Mucosa of stomach (tissue), 1 donor: ENCODE results near the gene WDFY3.
"Not testable (repeated sequence)": the region's sequence is repeated elsewhere in the genome, so short reads cannot be mapped to it uniquely, and the experiment has no call there.

Experiments
- H3K27me3 ChIP-seq: one replicate; pipeline ENCODE4 v1.7.0; 2013; ENCODE audit warnings: mild to moderate bottlenecking, low read length; ENCODE audit not compliant: control insufficient read depth, insufficient read depth
- H3K36me3 ChIP-seq: one replicate; pipeline ENCODE4 v1.7.0; 2013; ENCODE audit warnings: low read length; ENCODE audit not compliant: control insufficient read depth, insufficient read depth
- H3K4me1 ChIP-seq: one replicate; pipeline ENCODE4 v1.7.0; 2013; ENCODE audit warnings: mild to moderate bottlenecking, low read length; ENCODE audit not compliant: control insufficient read depth, insufficient read depth
- H3K4me3 ChIP-seq: one replicate; pipeline ENCODE4 v1.7.0; 2013; ENCODE audit warnings: low read length
- H3K9ac ChIP-seq: one replicate; pipeline ENCODE4 v1.7.0; 2013; ENCODE audit warnings: mild to moderate bottlenecking, low read length, moderate library complexity
- H3K9me3 ChIP-seq: one replicate; pipeline ENCODE4 v1.7.0; 2013; ENCODE audit warnings: mild to moderate bottlenecking, low read length, moderate library complexity; ENCODE audit not compliant: control insufficient read depth
- donor health status: Pancreatic carcinoma.

WDFY3 gene

DNA sequence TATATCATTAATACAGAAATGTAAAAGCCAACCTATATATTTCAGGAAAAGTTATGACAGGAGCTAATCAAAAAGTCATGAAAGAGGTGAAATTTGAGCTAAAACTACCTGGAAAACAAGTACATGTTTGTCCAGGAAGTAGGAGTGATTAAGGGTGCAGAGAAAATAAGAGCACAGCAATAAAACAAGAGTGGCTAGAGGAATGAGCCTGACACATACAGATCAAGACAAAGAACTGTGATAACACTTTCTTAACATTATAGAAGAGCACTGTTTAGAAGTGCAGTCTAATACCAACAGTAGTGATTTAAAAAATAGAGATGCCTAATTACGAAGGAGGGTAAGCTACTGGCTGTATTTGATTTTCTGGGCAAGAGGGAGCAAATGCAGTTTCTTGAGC is 125.1 kb downstream of the WDFY3 start:
- no peaks in the 10 kb centered on the region for H3K4me1 ChIP-seq
- no peaks in the 10 kb centered on the region for H3K9me3 ChIP-seq
- no peaks in the 10 kb centered on the region for H3K36me3 ChIP-seq

DNA sequence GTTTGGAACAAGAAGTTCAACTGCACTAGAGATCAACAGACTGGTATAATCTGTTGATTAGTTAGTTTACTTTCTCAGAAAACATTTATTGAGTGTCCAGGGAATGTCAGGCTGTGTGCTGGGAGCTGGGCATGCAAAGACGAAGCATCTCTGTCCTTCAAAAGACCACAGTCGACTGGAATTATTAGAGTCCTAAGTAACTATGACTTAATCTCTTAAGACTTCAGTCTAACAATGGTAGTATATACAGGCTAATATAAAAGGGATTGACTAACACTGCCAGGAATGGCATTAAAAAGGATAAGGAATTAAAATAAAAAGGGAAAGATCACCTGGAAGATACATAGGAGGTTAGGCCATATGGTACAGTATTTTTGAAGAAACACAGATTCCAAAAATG is 128.7 kb downstream of the WDFY3 start:
- H3K9ac ChIP-seq = no peak overlapping the region
- no peaks in the 10 kb centered on the region for H3K27me3 ChIP-seq
- no peaks in the 10 kb centered on the region for H3K9me3 ChIP-seq
- no peak overlapping the region for H3K4me3 ChIP-seq
- H3K36me3 ChIP-seq = no peaks in the 10 kb centered on the region
- H3K4me1 ChIP-seq = no peaks in the 10 kb centered on the region

More for the DNA sequence above, 125.1 kb downstream of the WDFY3 start:
- H3K9ac ChIP-seq = no peak overlapping the region
- H3K4me3 ChIP-seq = no peak overlapping the region
- no peaks in the 10 kb centered on the region for H3K27me3 ChIP-seq

DNA sequence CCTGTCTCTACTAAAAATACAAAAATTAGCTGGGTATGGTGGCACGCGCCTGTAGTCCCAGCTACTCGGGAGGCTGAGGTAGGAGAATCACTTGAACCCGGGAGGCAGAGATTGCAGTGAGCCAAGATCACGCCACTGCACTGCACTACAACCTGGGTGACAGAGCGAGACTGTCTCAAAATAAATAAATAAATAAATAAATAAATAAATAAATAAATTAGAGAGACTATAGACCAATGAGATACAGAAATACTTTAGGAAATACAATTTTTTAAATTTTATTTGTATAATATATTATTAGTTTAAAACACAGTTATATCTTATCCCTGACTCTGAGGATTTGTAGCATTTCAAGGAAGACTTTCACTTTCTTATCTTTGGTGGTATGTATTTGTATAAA is 136.9 kb downstream of the WDFY3 start:
- H3K36me3 ChIP-seq = not testable (repeated sequence)

GRCh38 chr4:84826681-84827080 is 139.8 kb downstream of the WDFY3 start:
- H3K36me3 ChIP-seq = no peaks in the 10 kb centered on the region
- no peak overlapping the region for H3K4me3 ChIP-seq
- no peaks in the 10 kb centered on the region for H3K27me3 ChIP-seq
- H3K9ac ChIP-seq = no peak overlapping the region
- H3K9me3 ChIP-seq = no peaks in the 10 kb centered on the region
- no peaks in the 10 kb centered on the region for H3K4me1 ChIP-seq

More for the DNA sequence above, 136.9 kb downstream of the WDFY3 start:
- not testable (repeated sequence) for H3K4me3 ChIP-seq, H3K4me1 ChIP-seq, H3K9me3 ChIP-seq, H3K9ac ChIP-seq, H3K27me3 ChIP-seq

DNA sequence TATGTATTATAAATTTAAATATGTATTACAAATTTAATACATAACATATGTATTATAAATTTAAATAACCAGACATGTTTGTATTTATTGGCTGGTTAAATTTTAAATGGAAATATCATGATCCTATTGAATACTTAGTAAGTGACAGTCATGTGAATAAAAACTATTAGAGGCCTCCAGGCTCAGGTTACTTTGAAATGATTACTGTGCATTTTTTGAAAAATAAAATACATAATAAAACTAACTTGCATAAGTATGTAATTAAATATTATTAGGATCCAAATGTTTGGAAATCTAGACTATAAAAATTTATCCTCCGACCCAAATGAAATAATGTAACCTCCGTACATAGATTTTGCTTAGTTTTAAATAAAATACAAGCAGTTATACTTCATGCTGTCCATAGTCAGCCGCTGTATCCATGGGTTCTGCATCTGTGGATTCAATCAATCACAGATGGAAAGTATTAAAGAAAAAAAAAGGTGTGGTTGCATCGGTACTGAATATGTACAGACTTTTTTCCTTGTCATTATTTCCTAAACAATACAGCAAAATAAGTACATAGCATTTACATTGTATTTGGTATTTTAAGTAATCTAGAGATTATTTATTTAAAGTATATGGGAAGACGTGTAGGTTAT is 140.7 kb downstream of the WDFY3 start:
- Histone ChIP-seq H3K4me1 (no peaks in the 10 kb centered on the region), H3K9me3 (no peaks in the 10 kb centered on the region), H3K4me3 (no peak overlapping the region), H3K27me3 (no peaks in the 10 kb centered on the region), H3K36me3 (no peaks in the 10 kb centered on the region), H3K9ac (no peak overlapping the region)

DNA sequence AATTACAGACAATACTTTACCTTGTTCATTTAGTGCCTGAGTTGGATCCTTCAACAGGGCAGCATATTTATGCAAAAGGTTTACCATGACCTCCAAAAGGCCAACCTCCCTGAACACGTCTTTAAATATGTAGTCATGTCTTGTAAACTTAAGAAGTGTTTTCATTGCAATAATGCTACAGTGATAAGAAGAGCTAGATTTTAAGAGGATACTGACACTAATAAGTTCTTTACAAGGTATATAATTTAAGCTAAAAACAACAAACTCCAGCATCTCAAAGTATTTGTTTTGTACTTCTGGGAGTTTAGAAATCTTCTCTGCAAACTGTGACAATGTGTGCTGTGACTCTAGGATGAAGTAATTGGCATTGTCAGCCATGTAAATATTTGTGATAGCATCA is 145.4 kb downstream of the WDFY3 start:
- Histone ChIP-seq H3K27me3 (no peaks in the 10 kb centered on the region), H3K4me3 (no peak overlapping the region), H3K9me3 (no peaks in the 10 kb centered on the region), H3K9ac (no peak overlapping the region), H3K4me1 (no peaks in the 10 kb centered on the region), H3K36me3 (no peaks in the 10 kb centered on the region)

- Histone ChIP-seq H3K4me1 (no peaks in the 10 kb centered on the region), H3K36me3 (no peaks in the 10 kb centered on the region), H3K4me3 (no peak overlapping the region), H3K9me3 (no peaks in the 10 kb centered on the region), H3K27me3 (no peaks in the 10 kb centered on the region), H3K9ac (no peak overlapping the region)
Observed at GRCh38 chr4:84814094-84814750, 152.3 kb downstream of the WDFY3 start.

DNA sequence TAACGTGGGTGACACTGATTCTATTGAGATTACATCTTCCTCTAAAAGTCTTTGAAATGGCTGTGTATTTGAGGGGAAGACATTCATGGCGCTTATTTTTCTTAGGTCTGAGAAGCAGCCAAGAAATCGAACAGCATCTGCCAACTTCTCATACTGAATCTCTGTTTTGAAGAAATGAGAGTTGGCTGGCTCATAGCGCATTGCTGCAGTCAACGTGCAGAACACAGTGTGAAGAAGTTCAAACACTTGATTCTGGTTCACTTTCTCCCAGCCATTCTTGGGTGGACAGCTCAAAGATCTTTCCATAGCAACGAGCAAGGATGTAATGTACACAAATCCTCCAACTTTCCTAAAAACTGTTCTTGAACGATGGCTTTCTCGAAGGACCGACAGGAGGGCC is 156.5 kb downstream of the WDFY3 start:
- Histone ChIP-seq H3K4me1 (no peaks in the 10 kb centered on the region), H3K9me3 (no peaks in the 10 kb centered on the region), H3K9ac (no peak overlapping the region), H3K27me3 (no peaks in the 10 kb centered on the region), H3K36me3 (no peaks in the 10 kb centered on the region), H3K4me3 (no peak overlapping the region)

- no peaks in the 10 kb centered on the region for H3K36me3 ChIP-seq
- no peak overlapping the region for H3K4me3 ChIP-seq
- no peak overlapping the region for H3K9ac ChIP-seq
- no peaks in the 10 kb centered on the region for H3K27me3 ChIP-seq
- no peaks in the 10 kb centered on the region for H3K4me1 ChIP-seq
- no peaks in the 10 kb centered on the region for H3K9me3 ChIP-seq
Observed at GRCh38 chr4:84808332-84808731, 158.2 kb downstream of the WDFY3 start.

- H3K9me3 ChIP-seq, H3K4me1 ChIP-seq, H3K9ac ChIP-seq, H3K4me3 ChIP-seq, H3K27me3 ChIP-seq, H3K36me3 ChIP-seq: not testable (repeated sequence)
Observed at GRCh38 chr4:84806541-84806940, 159.9 kb downstream of the WDFY3 start.

DNA sequence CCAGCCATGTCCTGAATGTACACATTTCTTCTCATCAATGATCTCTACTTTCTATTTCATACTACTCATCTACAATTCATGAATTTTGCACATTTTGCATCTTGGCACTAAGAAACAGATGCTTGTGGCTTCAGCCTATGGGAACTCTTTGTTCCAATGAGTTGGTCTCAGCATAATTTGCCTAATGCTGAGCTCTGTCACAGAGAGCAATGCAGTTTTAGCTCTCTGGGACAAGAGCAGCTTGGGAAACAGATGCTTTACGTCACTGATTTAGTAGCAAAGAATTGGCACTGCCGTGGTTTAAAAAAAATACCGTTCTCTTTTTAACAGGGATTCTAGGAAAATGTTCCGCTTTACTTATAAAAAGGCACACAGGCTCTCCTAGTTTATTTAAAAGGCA is 162.4 kb downstream of the WDFY3 start:
- Histone ChIP-seq H3K36me3 (no peaks in the 10 kb centered on the region), H3K4me3 (no peak overlapping the region), H3K9ac (no peak overlapping the region), H3K9me3 (no peaks in the 10 kb centered on the region), H3K4me1 (no peaks in the 10 kb centered on the region), H3K27me3 (no peaks in the 10 kb centered on the region)

GRCh38 chr4:84803720-84804119 is 162.8 kb downstream of the WDFY3 start:
- H3K9me3 ChIP-seq = no peaks in the 10 kb centered on the region
- no peak overlapping the region for H3K9ac ChIP-seq
- no peaks in the 10 kb centered on the region for H3K27me3 ChIP-seq
- H3K4me1 ChIP-seq = no peaks in the 10 kb centered on the region
- no peak overlapping the region for H3K4me3 ChIP-seq
- no peaks in the 10 kb centered on the region for H3K36me3 ChIP-seq

GRCh38 chr4:84803116-84803515 is 163.4 kb downstream of the WDFY3 start:
- H3K36me3 ChIP-seq = no peaks in the 10 kb centered on the region
- no peak overlapping the region for H3K4me3 ChIP-seq
- no peaks in the 10 kb centered on the region for H3K9me3 ChIP-seq
- H3K4me1 ChIP-seq = no peaks in the 10 kb centered on the region
- H3K27me3 ChIP-seq = no peaks in the 10 kb centered on the region
- no peak overlapping the region for H3K9ac ChIP-seq
